ENCODE results near the gene CAMK2D. TPM values are rescaled to one million over a fixed set of nuclear protein-coding genes. Genes with fewer than 3 reads are reported as not detected.

CAMK2D gene
- polyA plus RNA-seq, 3 donors: 10.4 to 30.6 (median 19.6) TPM

DNA sequence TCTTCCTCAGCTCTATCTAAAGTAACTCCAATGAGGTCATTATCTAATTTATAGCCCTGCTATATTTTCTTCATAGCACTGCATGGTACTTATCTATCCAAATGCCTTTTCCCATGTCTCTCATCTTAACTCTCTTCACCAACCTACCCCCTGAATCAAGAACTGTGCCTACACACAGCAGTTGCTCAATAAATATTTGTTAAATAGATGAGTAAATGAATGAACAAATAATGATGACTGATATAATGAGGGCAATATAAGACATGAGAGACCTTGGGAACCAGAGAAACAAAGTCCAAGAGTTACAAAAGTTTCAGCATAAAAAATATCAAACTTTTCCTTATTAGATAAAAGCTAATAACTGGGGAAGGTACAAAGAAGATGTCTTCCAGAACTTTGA lies 19.6 kb downstream of the CAMK2D start:
- Histone ChIP-seq H3K27me3 (ENCODE audit: control insufficient read depth in 2 of 2, insufficient read depth in 2 of 2, low read length in 2 of 2) (no peaks in the 10 kb centered on the region), H3K4me2 (replicated peaks; ENCODE audit: extremely low read depth, low read length, poor library complexity, severe bottlenecking) (no peak overlapping the region), H3K9me3 (replicated peaks in 1 of 2; ENCODE audit: control insufficient read depth in 1 of 2, insufficient read depth in 1 of 2, low read length in 2 of 2) (no peaks in the 10 kb centered on the region), H3K4me1 (ENCODE audit: control insufficient read depth in 1 of 2, insufficient read depth in 2 of 2, low read length in 2 of 2) (no peaks in the 10 kb centered on the region), H2AFZ (ENCODE audit: insufficient read depth, low read depth, low read length, poor library complexity, severe bottlenecking) (no peak overlapping the region), H3K27ac (ENCODE audit: low read depth in 1 of 2, low read length in 2 of 2) (no peak overlapping the region), H3K79me2 (ENCODE audit: insufficient read depth, low read length) (no peaks in the 10 kb centered on the region), H3K4me3 (replicated peaks in 1 of 3; ENCODE audit: low read depth in 2 of 3, low read length in 3 of 3) (no peak overlapping the region), H3K9ac (ENCODE audit: insufficient read depth, low read length, poor library complexity, severe bottlenecking) (no peak overlapping the region), H3K36me3 (replicated peaks in 1 of 2; ENCODE audit: control insufficient read depth in 1 of 2, insufficient read depth in 2 of 2, low read length in 2 of 2) (no peaks in the 10 kb centered on the region), H4K20me1 (ENCODE audit: insufficient read depth, low read length) (peaks cover 21% of the 10 kb centered on the region)
- Mint-ChIP-seq H3K27me3 (ENCODE audit: low read depth in 3 of 3) (peaks cover 0 to 2% (median 0%) of the 10 kb centered on the region in 3 donors), H3K9me3 (no peaks in the 10 kb centered on the region), H3K4me1 (peaks cover 8% of the 10 kb centered on the region), H3K4me3 (no peak overlapping the region), H3K27ac (no peak overlapping the region), H3K36me3 (no peaks in the 10 kb centered on the region)
- no peak for DNase-seq
- intact Hi-C loops (cut with micrococcal nuclease): no loop called here
- TF ChIP-seq, protein P1, sequence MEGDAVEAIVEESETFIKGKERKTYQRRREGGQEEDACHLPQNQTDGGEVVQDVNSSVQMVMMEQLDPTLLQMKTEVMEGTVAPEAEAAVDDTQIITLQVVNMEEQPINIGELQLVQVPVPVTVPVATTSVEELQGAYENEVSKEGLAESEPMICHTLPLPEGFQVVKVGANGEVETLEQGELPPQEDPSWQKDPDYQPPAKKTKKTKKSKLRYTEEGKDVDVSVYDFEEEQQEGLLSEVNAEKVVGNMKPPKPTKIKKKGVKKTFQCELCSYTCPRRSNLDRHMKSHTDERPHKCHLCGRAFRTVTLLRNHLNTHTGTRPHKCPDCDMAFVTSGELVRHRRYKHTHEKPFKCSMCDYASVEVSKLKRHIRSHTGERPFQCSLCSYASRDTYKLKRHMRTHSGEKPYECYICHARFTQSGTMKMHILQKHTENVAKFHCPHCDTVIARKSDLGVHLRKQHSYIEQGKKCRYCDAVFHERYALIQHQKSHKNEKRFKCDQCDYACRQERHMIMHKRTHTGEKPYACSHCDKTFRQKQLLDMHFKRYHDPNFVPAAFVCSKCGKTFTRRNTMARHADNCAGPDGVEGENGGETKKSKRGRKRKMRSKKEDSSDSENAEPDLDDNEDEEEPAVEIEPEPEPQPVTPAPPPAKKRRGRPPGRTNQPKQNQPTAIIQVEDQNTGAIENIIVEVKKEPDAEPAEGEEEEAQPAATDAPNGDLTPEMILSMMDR (IDR thresholded peaks at IDR 0.05): no peak

DNA sequence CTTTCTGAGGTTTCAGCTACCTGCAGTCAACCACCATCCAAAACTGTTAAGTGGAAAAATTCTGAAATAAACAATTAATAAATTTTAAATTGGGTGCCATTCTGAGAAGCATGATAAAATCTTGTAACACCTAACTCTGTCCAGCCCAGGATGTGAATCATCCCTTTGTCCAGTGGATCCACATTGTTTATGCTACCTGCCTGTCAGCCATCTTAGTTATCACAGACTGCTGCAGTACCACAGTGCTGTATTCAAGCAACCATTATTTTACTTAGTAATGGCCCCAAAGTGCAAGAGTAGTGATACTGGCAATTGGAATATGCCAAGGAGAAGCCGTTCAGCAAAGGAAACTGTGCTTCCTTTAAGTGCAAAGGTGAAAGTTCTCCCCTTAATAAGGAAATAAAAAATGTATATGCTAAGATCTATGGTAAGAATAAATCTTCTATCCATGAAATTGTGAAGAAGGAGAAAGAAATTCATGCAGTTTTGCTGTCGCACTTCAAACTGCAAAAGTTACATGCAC lies 20.6 kb downstream of the CAMK2D start:
- H2AFZ ChIP-seq (ENCODE audit: insufficient read depth, low read depth, low read length, poor library complexity, severe bottlenecking): no peak overlapping the region
- no peak overlapping the region for H3K4me3 Mint-ChIP-seq
- peaks cover 27% of the 10 kb centered on the region for H4K20me1 ChIP-seq (ENCODE audit: insufficient read depth, low read length)
- H3K4me3 ChIP-seq (replicated peaks in 1 of 3; ENCODE audit: low read depth in 2 of 3, low read length in 3 of 3): no peak overlapping the region
- H3K9me3 ChIP-seq (replicated peaks in 1 of 2; ENCODE audit: control insufficient read depth in 1 of 2, insufficient read depth in 1 of 2, low read length in 2 of 2): no peaks in the 10 kb centered on the region
- intact Hi-C loops (cut with micrococcal nuclease): no loop called here
- H3K36me3 ChIP-seq (replicated peaks in 1 of 2; ENCODE audit: control insufficient read depth in 1 of 2, insufficient read depth in 2 of 2, low read length in 2 of 2): no peaks in the 10 kb centered on the region
- H3K27ac Mint-ChIP-seq: no peak overlapping the region
- H3K9ac ChIP-seq (ENCODE audit: insufficient read depth, low read length, poor library complexity, severe bottlenecking): no peak overlapping the region
- no peaks in the 10 kb centered on the region for H3K79me2 ChIP-seq (ENCODE audit: insufficient read depth, low read length)
- no peak for DNase-seq
- H3K36me3 Mint-ChIP-seq: no peaks in the 10 kb centered on the region
- H3K4me2 ChIP-seq (replicated peaks; ENCODE audit: extremely low read depth, low read length, poor library complexity, severe bottlenecking): no peak overlapping the region
- TF ChIP-seq, protein P1 (IDR thresholded peaks at IDR 0.05): no peak
- H3K27me3 ChIP-seq (ENCODE audit: control insufficient read depth in 2 of 2, insufficient read depth in 2 of 2, low read length in 2 of 2): no peaks in the 10 kb centered on the region
- H3K27me3 Mint-ChIP-seq (ENCODE audit: low read depth in 3 of 3): peaks cover 0 to 2% (median 0%) of the 10 kb centered on the region in 3 donors
- H3K27ac ChIP-seq (ENCODE audit: low read depth in 1 of 2, low read length in 2 of 2): no peak overlapping the region
- H3K9me3 Mint-ChIP-seq: no peaks in the 10 kb centered on the region
- no CpG with 5 or more reads among the region's 2 CpGs for WGBS (ENCODE audit: insufficient coverage)
- no peaks in the 10 kb centered on the region for H3K4me1 ChIP-seq (ENCODE audit: control insufficient read depth in 1 of 2, insufficient read depth in 2 of 2, low read length in 2 of 2)
- peaks cover 8% of the 10 kb centered on the region for H3K4me1 Mint-ChIP-seq

Data from CD14-positive monocyte (primary cell).